Astrocyte of the cerebellum (primary cell): ENCODE results near the gene HBA2.

Experiments used
- DNase-seq: peaks from one replicate; pipeline ENCODE4 v3.0.0-alpha.2; 2011; ENCODE audit warnings: low read depth
- H3K4me3 ChIP-seq: 2 replicates; pipeline ENCODE4 v1.5.1; 2011; ENCODE audit warnings: mild to moderate bottlenecking, low read depth, low read length, moderate library complexity
- CTCF ChIP-seq: IDR thresholded peaks from 2 replicates; pipeline ENCODE4 v1.5.1; 2012; ENCODE audit warnings: low read length, low read depth, moderate library complexity, mild to moderate bottlenecking; ENCODE audit errors: missing control alignments
- in situ Hi-C: cut with HindIII; loops from 2 replicates; pipeline ENCODE4 v1.10.0; 2017; ENCODE audit warnings: low sequenced_read_pairs

The HBA2 gene

DNA sequence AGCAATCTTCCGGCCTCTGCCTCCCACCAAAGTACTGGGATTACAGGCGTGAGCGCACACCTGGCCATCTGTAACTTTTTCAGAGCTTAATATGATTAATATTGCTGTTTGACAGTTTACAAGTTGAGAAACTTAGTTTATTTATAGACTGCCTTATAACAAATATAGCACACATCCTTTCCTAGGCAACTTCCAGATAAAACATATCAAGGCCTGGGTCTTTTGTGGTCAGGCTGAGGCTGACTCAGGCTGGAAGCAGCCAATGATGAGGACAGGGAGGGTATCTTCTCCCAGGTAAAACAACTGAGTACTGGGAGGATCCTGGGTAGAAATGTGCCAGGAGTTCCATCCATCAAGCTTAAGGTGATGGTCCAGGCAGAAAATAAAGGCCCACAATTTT lies 40.3 kb downstream of the HBA2 start:
- TF ChIP-seq CTCF: no peak
- in situ Hi-C loops: no loop called here
- no peak overlapping the region for H3K4me3 ChIP-seq
- no peak for DNase-seq

- H3K4me3 ChIP-seq: no peak overlapping the region
- TF ChIP-seq CTCF: no peak
- in situ Hi-C loops: no loop called here
- no peak for DNase-seq
Observed at GRCh38 chr16:220021-220420, 47.3 kb downstream of the HBA2 start.
